NCI-H2029 (cell line): ENCODE measurements around the gene RLIM.

Experiments
- DNase-seq: peaks from one replicate; lab custom pipeline; 2025; lab: John Stamatoyannopoulos, UW

Gene RLIM

DNA sequence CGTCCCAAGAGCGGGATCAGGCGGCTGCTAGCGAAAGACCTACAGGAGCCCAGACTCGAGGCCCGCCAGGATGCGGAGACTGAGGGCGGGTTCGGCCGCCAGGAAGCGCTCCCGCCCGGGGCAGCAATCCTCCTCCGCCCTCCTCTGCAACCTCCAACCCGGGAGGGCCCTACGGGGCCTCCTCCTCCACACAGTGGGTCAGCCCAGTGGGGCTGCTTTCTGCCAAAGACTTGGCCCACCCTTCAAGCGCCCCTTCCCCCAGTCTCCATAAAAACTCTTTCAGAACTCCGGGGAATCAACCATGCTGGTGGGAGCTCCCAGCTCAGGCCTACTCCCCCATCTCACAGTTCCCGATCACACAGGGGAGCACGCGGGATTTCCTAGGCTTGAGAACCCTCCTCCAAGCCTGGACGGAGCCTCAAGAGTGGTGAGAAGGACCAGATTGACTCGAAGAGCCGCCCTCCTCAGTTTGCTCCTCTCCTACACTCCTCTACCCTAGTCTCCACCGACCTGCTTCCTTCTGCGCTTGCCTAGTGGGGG lies 77.5 kb downstream of the RLIM start:
- no peak for DNase-seq

DNA sequence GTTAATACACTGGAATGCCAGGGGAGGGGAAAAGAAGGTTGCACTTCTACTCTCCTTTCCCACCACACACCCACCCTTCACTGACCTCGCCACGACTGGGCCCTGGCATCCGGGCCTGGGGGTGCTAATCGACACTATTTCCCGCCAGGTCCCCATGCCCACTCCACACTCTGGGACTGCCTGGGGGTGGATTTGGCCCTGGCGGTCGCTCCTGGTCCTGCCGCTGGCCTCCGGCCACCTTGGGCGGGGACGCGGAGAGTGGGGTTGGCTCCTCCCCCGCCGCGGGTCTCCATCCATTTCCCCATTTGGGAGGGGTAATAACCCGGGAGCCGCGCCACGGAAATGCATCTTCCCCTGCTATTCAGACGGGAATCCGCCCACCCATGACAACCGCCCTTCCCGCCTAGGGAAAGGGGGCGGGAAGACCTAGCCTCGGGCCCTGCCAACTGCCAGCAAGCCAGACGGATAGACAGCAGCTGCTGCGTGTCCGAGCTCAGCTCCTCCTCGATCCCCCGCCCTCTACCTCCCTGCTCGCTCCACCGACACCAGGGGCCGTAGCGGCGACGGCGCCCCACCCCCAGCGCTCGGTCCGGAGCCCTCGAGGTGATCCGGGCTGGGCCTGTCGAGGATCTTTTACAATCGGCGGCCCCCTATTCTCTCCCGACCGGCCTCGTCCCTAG lies 78.1 kb downstream of the RLIM start:
- peak; percentile 51 for DNase-seq

DNA sequence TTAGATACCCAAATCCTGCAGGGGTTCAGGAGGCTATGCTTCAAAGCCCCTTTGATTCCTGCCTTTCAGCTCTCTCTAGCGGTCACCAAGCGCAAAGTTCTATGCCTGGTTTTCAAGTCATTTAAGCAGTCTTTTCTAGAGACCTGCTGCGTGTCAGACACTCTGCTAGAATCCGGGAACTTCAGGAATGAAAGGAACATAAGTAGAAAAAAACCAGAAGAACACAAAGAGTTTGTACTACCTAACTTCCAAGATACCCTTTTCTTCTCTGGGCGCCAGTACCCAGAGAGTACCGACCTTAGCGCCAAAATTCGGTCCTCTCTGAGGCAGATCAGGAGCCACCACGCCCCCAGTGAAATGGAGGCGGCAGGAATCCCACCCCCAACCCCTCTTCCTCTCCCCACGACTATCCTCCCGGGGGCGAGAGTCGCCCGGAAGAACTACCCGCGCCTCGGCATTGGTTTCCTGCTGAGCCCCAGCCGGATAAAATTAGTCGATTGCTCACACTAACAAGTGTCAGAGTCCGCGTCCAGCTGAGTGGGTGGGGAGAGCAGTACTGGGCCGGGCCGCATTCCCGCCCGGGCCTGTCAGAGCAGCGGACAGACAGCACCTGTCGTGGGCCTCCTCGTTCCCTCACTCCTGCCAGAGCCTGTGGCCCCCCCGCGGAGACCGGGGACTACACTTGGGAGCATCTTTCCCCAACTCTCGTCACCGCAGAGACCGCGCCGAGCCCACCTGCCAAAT lies 78.8 kb downstream of the RLIM start:
- DNase-seq, result no peak
